SIG-M5 (cell line): ENCODE results near the gene EHD4.

Source experiments
- DNase-seq: peaks from one replicate; lab custom pipeline; 2025; lab: John Stamatoyannopoulos, UW

Gene EHD4

GRCh38 chr15:41919954-41920538, 52.3 kb downstream of the EHD4 start:
- no peak for DNase-seq

GRCh38 chr15:41919201-41919820, 53.0 kb downstream of the EHD4 start:
- DNase-seq = no peak

- no peak for DNase-seq
These were observed 53.7 kb downstream of the EHD4 start for GRCh38 chr15:41918506-41919126.

GRCh38 chr15:41917767-41918430, 54.5 kb downstream of the EHD4 start:
- no peak for DNase-seq

- DNase-seq = no peak
These were observed 56.9 kb downstream of the EHD4 start for GRCh38 chr15:41915255-41915994.

GRCh38 chr15:41914411-41914810, 57.9 kb downstream of the EHD4 start:
- DNase-seq = no peak

- DNase-seq = no peak
These were observed 59.1 kb downstream of the EHD4 start for GRCh38 chr15:41913256-41913655.

- no peak for DNase-seq
These were observed 60.5 kb downstream of the EHD4 start for GRCh38 chr15:41911691-41912345.

GRCh38 chr15:41908736-41909461, 63.5 kb downstream of the EHD4 start:
- no peak for DNase-seq

GRCh38 chr15:41907141-41907540, 65.2 kb downstream of the EHD4 start:
- no peak for DNase-seq

GRCh38 chr15:41906608-41907007, 65.7 kb downstream of the EHD4 start:
- DNase-seq = no peak

GRCh38 chr15:41905036-41905793, 67.1 kb downstream of the EHD4 start:
- no peak for DNase-seq

- no peak for DNase-seq
These were observed 67.8 kb downstream of the EHD4 start for GRCh38 chr15:41904541-41905005.

GRCh38 chr15:41903782-41904181, 68.6 kb downstream of the EHD4 start:
- no peak for DNase-seq

GRCh38 chr15:41901431-41901830, 70.9 kb downstream of the EHD4 start:
- DNase-seq = no peak

GRCh38 chr15:41900526-41901380, 71.6 kb downstream of the EHD4 start:
- no peak for DNase-seq

- DNase-seq = no peak
These were observed 72.4 kb downstream of the EHD4 start for GRCh38 chr15:41899854-41900442.

- DNase-seq = no peak
These were observed 75.0 kb downstream of the EHD4 start for GRCh38 chr15:41897363-41897799.

GRCh38 chr15:41896566-41896965, 75.8 kb downstream of the EHD4 start:
- no peak for DNase-seq
